NK-92 treated with Interleukin-12 subunit alpha and Interleukin-12 subunit beta, amount 100 ng/mL, for 24 hours (cell line): ENCODE measurements around the gene SPSB3.

Experiments used
- DNase-seq: peaks from one replicate; lab custom pipeline; 2025; lab: John Stamatoyannopoulos, UW

Gene SPSB3

DNA sequence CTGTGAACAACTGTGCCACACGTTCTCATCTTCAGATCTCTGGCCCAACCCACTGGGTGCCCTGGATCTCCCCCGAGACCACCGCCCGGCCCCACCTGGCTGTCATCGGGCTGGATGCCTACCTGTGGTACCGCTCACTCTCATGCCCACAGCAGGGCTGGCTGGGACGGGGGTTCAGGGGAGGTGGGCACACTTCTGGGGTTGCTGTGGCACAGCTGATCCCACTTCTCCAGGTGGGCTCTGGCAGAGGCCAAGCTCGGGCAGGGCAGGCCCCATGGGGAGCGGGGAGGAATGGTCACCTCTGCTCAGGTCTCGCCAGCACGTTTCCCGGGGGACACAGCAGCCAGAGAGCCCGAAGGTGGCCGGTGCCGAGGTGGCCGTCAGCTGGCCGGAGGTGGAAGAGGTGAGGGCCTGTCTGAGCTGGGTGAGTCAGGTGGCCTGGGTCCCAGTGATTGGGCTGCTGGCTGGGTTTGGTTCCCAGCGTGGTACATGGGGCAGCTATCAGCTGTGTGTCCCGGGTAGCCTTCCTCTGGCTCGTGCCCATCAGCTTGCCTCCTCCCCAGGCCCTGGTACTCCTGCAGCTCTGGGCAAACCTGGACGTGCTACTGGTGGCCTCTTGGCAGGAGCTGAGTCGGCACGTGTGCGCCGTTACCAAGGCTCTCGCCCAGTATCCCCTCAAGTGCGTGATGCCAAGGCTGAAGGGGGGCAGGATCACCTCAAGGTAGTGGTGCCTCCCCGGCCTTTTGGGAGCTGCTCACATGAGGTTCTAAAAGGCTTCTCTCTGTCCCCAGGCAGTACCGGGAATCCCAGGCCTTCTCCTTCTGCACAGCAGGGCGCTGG is 7.1 kb downstream of the SPSB3 start:
- DNase-seq: no peak

DNA sequence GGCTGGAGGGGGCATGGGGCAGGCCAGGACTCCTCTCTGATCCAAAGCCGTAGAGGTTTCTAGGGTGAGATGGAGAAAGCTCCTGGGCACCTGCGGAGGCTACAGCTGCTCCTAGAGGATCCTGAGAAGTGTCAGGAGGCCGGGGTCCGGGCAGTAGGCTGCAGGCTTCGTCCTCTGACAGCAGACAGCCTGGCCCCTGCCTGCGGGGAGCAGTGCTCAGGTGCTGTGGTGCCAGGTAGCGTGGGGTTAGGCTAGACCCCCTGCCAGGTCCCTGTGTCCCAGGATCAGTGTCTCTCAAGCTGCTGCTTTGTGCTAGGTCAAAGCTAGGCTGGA is 8.0 kb downstream of the SPSB3 start:
- DNase-seq: no peak

DNA sequence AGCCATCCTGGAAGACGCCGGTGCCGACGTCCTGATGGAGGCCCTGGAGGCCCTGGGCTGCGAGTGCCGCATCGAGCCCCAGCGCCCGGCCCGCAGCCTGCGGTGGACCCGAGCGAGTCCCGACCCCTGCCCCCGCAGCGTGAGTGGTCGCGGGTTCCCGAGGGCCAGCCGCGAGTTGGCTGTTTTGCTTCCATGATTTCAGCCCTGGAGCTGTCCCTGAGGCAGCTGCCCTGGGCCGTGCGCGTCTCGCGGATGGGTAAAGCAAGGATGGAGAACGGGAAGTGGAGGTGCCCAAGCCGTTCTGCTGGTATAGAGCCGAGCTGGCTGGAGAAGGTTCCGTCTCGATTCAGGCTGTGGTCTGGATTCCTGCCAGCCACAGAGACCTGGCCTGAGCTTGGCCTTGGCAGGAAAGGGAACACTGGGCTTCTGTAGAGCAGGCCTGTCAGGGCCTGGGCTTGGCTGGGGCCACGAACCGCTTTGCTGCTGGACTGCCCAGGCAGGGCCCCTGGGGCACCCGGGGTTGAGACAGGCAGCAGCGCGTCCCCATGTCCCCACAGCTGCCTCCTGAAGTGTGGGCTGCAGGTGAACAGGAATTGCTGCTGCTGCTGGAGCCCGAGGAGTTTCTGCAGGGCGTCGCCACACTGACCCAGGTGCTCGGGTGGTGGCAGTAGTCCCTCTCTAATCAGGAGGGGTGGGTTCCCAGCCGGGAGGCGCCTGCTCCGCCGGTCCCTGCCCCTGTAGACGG is 8.5 kb downstream of the SPSB3 start:
- no peak for DNase-seq

DNA sequence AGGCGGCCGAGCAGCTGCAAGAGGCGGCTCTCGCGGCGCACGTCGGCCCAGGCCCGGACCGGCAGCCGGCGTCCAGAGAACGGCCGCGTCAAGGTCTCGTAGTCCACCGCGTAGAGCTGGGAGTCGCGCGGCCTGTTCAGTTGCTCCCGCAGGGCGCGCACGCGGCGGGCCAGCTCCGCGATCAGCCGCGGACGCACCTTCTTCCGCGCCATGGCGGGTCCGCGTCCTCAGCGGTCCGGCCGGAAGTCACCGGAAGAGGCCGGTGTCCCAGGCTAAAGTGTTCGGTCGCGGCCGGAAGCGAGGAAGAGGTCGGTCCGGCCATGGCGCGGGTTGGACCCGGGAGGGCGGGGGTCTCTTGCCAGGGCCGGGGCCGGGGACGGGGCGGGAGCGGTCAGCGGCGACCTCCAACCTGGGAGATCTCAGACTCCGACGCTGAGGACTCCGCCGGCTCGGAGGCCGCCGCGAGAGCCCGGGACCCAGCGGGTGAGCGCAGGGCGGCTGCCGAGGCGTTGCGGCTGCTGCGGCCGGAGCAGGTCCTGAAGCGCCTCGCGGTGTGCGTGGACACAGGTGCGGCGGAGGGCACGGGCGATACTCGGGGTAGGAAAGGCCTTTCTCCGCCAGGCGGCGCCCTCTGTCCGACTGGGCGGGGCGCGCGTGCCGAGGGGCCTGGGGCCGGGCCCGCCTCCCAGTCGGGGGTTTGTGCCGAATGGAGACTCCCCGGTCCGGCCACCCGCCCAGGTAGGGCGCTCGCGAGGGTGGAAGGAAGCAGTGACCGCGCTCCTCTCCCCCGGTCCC is 9.3 kb downstream of the SPSB3 start, which contains the start of gene MRPS34:
Gene MRPS34, minus strand, starts transcription at position 227 of the 795 bp plus-strand sequence. Its CDS starts 15 bp downstream, at position 212.
- DNase-seq: peak; percentile 68

DNA sequence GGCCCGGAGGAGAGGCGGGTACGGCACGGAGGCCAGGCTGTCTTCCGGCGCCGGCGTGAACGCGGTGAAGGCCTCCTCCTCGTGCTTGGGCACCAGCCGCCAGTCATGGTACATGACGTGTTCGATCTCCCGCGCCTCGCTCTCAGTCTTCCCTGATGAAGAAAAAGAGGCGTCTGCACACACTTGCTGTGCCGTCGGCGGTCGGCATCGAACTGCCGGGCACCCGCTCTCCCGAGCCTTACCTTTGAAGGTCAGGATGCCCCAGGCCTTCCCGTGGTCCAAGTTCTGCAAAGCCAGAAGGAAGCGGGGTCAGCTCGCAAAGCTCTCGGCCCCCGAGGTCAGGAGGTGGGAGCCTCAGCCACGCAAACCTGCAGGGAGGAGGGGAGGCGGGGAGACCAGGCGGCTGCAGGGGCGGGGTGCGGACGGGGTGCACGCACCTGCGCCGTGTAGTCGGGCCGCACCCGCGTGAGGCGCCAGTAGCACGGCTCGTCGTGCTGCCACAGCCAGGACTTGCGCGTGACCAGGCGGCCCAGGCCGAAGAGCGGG is 9.9 kb downstream of the SPSB3 start, which contains the start of gene EME2:
Gene EME2, plus strand, starts transcription at position 449 of the 546 bp plus-strand sequence. CDS start 418 bp downstream, outside the sequence.
- no peak for DNase-seq

DNA sequence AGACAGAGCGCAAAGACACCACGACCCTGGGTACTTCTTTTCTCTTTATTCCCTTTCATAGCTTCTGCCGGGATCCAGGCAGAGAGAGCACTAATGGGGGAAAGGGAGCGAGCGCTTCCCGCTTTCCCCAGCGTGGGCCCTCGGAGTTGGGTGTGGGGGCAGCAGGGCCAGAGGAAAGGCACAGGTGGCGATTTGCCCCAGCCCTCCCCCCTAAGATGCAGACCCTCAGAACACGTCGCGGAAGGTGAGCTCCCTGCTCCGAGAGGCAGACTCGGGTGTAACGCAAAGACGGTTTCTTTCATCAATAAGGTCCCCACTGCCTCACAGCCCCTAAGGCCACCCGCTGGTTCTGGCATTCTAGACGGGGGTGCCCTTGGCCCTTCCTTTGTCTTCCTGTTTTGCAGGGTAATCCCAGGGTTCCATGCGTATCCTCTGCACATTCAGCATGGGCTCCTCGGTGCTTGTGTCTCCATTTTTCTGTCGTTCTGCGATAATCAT is 10.5 kb downstream of the SPSB3 start:
- no peak for DNase-seq

DNA sequence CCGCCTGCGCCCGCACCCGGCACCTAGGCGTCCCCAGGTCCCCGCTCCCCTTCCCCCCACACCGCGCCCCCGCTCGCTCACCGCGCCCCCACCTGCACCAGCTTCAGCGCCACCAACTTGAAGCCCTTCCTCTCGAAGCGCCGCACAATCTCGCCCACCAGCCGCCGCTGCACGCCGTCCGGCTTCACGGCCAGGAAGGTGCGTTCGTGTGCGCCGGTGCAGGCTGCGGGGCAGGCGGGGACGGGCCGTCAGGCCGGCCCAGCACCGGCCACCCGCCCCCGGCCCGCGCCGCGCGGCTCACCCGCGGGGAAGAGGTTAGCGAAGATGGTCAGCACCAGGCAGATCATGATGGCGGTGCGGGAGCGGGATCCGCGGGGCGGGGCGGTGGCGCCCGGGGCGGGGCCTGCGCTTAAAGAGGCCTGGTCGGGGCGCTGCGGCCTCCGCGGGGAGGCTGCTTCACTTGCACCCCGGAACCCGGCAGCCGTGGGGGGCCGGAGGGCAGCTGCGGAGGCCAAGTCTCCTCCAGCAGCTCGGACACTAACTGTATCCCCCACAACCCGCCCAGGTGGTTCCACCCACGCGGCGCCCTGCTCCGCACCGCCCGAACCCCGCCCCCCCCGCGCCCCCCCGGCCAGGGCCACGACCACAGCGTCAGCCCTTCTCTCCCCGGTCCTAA is 11.0 kb downstream of the SPSB3 start, which contains the start of gene NME3:
Gene NME3, minus strand, starts transcription at position 356 of the 676 bp plus-strand sequence. Its CDS starts 9 bp downstream, at position 347.
- no peak for DNase-seq

DNA sequence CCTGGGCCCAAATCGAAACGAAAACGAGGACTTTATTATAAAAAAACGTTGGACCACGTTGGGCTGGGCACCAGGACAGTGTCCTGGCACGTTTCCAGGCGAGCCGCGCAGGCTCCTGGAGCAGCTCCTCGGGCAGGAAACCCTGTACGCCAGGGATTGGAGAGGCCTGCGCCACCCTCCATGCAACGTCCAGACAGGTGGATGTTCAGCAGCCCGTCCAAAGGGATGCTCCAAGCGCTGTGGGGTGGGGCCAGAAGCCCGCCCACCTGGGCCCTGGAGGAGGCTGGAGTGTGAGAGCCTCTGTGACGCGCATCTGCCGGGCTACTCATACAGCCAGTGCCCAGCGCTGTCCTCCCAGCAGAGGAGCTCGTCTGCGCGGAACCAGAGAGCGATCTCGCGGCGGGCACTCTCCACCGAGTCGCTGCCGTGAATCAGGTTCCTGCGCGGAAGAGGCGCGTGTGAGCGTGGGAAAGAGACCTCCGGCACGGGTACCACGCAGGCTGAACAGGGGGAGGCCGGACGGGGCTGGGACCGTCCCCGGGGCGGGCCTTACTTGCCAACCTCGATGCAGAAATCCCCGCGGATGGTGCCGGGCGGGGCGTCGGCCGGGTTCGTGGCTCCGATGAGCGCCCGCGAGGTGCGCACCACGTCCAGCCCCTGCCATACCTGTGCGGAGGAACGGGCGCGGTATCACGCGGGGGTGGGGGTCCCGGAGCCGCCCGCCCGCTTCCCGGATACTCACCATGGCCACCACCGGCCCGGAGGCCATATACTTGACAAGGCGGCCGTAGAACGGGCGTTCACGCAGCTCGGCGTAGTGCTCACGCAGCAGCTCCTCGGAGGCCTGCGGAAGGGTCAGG is 11.8 kb downstream of the SPSB3 start:
- DNase-seq: no peak

DNA sequence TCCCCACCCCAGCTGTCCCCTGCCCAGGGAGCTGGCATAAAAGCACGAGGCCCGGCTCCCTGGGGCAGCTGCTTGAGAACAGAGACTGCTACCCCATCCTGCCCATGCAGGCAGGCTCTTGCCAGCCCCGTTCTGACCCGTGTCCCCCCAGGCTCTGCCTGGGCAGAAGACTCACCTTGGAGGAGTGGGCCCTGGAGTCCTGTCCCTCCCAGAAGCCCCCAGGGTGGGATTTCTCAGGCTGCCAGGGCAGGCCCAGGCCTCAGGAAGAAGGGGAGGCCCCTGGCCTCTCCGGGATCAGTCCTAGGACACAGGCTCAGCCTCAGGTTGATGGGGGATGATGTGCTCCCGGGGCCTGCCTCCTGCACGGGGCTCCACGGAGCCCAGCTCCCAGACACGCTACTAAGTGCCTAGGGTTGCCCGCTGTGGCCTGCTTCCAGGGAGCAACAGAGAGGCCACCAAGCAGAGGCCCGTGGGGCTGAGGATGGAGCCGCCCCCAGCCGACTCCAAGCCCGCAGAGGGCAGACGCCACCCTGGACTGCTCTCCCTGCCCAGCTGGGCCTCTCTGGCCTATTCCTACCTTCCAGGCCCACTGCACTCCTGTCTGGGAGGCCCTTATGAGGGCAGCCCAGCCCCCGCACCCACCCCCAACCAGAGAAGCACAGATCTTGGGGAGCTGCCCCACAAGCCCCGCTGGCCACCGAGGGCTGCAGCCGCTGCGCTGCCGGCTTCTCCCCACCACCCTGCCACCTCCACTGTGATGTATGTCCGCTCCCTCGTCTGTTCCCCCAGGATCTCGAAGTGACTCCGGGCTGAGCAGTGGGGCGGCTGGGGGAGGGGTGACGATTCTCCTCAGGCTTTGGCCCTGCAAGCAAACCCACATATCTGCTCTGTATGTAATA is 12.7 kb downstream of the SPSB3 start:
- DNase-seq: no peak

DNA sequence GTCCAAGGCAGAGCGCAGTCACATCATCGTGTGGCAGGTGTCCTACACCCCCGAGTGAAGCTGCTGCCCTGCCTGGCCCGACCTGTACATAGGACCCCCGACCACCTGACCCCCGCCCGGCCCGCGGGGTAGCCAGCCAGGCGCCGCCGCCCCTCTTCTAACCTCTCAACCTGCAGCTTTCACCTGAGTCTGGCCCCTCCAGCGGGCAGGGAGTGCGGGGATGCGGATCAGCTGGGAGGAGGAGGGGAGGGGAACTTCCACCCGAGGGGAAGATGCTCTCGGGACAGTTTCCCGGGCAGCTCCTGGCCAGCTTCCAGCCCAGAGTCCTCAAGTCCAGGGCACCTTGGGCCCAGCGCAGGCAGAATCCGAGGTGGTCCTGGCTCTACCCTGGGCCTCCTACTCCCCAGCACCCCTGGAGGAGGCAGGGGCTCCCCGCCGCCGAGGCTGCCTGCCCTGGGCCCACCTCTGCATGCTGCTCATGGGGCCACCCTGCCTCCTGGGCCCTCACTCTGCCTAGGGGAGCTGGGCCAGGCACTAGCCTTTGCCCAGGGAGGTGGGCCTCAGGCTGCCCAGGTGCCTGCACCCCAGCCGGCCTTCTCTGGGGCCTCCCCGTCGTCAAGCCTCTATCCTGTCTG is 13.5 kb downstream of the SPSB3 start:
- DNase-seq: no peak

DNA sequence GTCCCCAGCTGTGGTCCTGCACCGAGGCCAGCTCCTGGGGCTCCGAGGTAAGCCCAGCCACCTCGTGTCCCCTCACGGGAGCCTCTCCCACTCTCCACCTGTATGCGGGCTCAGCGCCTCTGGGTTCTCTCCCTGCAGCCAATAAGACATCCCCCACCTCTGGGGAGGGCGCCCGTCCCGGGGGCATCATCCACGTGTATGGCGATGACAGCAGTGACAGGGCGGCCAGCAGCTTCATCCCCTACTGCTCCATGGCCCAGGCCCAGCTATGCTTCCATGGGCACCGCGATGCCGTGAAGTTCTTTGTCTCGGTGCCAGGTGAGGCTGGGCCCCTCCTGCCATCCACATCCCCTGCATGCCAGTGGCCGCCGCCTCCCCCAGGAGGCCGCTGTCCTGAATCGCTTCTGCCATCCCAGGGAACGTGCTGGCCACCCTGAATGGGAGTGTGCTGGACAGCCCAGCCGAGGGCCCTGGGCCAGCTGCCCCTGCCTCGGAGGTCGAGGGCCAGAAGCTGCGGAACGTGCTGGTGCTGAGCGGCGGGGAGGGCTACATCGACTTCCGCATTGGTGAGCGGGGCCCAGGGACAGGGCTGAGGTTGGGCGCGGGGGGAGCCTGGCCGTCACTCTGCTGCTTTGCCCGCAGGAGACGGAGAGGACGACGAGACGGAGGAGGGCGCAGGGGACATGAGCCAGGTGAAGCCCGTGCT is 14.2 kb downstream of the SPSB3 start:
- no peak for DNase-seq

DNA sequence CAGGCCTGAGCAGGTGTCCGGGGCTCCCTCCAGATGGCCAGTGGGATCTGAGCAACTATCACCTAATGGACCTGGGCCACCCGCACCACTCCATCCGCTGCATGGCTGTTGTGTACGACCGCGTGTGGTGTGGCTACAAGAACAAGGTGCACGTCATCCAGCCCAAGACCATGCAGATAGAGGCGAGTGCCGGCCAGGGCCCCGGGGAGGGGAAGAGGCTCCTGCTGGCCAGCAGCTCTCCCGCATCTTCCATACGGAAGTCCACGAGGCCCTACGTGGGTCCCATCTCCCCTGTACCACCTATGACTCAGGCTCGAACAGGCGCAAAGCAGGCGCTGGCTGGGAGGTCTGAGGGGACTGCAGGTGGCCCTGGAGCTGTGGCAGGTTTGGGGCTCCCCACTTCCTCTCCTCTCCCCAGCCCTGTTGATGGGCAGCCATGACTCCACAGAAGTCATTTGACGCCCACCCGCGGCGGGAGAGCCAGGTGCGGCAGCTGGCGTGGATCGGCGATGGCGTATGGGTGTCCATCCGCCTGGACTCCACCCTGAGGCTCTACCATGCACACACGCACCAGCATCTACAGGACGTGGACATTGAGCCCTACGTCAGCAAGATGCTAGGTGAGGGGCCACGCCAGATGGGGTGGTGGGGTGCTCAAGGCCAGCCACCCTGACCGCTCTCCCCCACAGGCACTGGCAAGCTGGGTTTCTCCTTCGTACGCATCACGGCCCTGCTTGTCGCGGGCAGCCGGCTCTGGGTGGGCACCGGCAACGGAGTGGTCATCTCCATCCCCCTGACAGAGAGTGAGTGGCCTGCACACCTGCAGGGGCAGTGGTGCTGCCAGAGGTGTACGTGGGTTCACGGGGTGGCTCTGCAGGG is 15.0 kb downstream of the SPSB3 start:
- no peak for DNase-seq

DNA sequence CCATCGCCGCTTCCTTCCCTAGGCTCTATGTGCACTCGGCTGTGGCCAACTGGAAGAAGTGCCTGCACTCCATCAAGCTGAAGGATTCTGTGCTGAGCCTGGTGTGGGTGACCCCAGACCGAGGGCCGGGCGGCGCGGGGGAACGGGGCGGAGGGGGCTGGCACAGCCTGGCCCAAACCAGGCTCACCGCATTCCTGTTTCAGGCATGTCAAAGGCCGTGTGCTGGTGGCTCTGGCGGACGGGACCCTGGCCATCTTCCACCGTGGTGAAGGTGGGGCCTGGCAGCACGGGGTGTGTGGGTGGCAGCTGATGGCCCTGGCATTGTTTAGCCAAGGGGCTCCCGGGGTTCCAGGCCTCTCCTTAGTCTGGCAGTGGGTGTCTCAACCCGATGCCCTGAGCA is 15.7 kb downstream of the SPSB3 start:
- no peak for DNase-seq

DNA sequence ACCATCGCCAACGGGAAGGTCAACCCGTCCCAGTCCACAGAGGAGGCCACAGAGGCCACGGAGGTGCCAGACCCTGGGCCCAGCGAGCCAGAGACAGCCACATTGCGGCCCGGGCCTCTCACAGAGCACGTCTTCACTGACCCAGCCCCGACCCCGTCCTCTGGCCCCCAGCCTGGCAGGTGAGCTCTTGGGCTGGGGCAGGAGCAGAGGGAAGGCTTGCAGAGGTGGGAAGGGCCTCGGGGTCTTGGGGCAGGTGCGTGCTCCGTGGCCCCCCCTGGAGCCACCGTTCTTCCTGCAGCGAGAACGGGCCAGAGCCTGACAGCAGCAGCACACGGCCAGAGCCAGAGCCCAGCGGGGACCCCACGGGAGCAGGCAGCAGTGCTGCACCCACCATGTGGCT is 16.1 kb downstream of the SPSB3 start:
- DNase-seq: no peak

DNA sequence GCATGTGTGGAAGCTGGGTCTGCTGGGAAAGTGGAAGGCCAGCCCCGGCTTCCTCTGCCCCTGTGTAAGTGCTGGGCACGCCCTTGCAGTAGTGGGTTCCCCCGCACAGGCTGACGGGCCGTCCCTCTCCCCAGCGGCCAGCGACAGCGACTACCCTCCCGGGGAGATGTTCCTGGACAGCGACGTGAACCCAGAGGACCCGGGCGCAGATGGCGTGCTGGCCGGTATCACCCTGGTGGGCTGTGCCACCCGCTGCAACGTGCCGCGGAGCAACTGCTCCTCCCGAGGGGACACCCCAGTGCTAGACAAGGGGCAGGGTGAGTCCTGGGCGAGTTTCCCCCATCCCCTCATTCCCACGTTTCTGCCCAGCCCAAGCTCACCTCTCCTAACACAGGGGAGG is 16.5 kb downstream of the SPSB3 start:
- no peak for DNase-seq

DNA sequence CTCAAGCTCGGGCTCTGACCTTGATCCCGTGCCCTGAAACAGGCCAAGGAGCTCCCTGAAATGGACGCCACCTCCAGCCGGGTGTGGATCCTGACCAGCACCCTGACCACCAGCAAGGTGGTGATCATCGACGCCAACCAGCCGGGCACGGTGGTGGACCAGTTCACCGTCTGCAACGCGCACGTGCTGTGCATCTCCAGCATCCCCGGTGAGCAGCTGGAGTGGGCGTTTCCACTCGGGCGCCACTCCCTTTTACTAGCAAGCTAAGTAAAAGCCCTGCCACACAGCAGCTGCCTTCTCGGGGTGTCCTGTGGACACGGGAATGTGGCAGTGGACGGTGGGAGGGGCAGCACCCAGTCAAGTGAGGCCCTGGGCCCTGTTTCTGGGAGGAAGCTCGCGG is 17.4 kb downstream of the SPSB3 start:
- no peak for DNase-seq
